ENCODE measurements around the gene CAMK2G.

CAMK2G gene

DNA sequence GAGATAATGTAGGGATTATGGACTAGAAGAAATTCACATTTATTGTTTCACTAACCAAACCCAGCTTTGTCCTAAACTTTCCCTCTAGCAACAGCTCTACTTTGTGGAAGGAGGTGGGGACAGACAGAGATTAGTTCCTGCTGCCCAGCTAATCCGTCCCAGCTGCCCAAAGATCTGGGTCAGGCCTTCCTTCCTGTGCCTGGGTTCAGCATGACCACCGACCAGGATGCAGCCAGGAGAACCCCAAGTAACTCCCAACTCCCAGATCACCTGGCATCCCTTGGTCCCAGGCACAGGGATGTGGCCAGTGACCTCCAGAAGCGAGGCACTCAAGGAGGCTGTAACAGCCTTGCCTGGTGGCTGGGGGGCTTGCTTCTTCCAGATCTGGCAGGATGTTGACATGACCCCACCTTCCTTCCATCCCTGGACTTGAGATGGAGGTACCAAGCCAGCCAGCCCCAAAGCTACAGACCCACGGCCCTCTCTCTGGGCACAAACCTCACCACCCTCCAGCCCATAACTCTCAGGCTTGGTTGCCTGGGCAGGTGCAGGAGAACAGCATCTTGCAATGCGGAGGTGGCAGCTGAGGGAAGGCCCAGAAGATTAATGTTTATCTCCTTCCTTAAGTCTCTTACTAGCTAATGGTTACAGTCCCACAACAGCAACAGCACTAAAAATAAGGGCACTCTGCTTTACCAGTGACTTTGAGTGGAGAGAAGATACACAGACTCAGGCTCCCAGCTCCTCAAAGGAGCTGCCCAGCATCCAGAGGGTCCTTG is 11.1 kb downstream of the CAMK2G start:
- DNase-seq (ENCODE audit: low spot score) = no peak

DNA sequence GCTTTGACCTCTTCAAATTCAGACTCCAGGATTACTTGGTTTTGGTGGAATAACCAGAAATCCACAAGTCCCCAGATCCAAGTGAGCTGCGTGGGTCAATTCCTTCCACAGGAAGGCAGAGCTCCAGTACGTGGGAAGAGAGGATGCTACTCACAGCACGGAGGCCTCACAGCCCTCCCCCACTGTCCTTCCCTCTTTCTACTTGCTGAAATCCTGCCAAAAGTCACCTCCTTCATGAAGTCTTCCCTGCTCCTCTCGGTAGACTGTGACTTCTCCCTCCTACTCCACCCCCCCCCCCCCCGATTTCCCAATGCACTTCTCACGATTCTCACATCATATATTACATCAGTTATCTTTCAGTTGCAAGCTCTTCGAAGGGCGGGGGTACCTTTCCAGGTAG is 12.3 kb downstream of the CAMK2G start:
- DNase-seq (ENCODE audit: low spot score) = no peak

DNA sequence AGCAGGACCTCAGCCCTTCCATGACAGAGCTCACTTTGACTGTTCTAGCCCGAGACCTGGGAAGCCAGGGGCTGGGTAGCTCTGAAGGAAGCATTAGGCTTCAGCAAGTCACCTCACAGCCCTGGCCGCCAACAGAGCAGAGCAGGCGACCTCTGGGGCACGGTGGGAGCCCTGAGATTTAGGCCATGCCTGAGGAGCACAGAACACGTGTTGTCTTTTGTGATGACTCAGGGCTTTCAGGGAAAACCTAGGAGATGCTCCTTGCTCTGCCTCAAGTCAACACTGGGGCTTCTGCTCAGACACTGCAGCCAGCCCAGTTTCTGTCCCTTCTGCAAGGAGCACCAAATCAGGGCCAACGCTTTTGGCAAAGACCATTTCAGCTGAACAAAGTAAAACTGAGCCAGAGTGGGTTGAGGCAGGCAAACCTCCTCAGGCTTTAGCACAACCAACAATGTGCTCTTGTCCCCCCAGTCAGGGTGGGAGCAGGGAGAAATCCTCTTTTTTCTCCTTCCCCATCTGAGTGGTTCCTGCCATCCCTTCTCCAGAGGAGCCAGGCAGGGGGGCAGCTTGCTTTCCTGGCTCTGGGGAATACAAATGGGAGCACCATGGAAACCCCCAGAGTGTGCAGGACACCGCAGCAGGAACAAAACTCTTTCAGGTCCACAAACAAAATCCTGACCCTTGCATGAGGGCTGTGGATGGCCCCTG is 14.4 kb downstream of the CAMK2G start:
- DNase-seq (ENCODE audit: low spot score) = no peak

DNA sequence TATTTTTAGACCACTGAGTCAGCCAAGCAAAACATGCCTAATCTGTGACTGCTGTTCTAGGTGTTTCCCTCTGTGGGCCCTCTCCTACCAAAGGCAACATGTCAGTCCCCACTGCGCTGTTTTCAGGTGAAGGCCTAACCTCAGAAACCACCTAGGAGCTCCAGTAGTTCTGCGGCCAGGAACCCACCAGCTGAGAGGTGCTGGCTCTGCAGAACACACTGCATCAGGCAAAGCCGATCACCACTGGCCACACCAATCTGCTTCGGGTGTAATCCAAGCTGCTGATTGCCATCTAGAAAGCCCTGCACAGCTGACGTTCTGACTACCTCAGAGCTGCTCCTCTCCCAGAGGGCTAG is 14.9 kb downstream of the CAMK2G start:
- DNase-seq (ENCODE audit: low spot score) = no peak

DNA sequence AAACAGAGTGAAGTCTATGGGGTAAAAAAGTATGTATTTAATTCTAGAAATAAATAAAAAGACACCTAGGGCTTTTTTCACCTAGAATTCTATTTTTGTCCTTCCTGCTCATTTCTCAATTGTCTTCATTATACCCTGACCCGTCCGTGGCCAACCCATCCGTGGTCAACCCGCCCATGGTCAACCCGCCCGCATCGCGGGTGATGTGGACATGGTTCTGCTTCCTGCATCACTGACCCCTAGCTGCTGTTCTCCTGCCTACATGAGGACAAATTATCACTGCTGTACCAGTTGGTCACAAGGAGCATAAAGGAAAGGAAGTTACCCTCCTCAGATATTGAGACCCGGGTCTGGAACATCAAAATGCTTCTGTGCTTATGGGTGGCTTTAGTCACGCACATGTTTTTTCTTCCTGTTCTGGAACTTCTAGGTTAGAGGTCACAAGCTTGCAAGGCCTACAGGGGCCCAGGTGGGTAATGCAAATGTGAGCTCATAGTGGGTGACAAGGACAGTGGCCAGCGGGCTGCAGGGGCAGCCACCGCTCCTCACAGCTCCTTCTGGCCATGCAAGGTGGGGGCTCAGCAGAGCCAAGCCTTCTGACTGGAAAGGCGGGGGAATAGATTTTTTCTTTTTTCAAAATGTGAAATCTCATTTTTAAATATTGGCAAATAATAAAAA is 15.5 kb downstream of the CAMK2G start:
- DNase-seq (ENCODE audit: low spot score) = no peak

DNA sequence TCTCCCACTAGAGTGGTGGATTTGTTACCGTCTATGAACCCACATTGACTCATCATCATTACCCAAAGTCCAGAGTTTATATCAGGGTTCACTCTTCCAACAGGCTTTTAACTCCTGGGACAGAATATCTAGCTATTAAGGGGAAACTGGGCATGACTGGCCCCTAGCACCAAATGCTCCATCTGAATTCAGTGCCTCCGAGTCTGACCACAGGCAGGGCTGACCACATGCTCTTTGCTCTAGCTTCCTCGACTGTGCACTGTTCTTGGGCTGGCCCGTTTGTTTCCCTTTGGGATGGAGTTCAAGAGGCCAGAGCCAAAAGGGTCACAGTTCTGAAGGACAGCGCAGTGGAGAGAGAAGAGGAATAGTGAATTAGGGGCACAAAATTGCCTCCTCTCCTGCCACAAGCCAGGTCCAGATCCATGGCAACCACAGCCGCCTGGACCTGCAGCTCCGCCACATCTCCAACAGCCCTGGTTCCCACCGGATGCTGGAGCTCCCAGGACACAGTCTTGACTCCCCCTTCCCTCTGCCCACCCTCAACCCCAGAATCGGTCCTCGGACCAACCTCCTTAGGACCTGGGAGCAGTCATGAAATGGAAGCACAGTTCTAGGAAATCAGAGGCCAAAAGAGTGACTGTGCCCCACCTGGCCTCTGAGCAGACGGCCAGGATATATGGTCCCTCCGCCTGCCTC is 16.2 kb downstream of the CAMK2G start:
- no peak for DNase-seq (ENCODE audit: low spot score)

DNA sequence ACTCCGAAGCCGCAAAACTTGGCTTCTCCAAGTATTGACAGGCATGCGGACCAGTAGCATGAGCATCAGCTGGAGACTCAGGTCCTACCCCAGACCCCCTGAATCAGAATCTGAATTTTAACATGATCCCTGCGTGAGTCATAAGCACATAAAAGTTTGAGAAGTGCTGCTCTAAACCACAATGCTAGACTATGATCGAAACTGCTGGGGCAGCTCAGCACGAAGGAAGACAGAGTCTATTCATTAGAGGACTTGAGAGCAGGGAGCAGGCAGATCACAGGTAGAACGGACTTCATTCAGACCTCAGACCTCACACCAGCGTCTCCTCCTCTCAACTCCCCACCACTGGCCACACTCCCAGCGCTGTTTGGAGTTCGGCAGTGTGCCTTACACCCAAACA is 16.9 kb downstream of the CAMK2G start:
- no peak for DNase-seq (ENCODE audit: low spot score)

DNA sequence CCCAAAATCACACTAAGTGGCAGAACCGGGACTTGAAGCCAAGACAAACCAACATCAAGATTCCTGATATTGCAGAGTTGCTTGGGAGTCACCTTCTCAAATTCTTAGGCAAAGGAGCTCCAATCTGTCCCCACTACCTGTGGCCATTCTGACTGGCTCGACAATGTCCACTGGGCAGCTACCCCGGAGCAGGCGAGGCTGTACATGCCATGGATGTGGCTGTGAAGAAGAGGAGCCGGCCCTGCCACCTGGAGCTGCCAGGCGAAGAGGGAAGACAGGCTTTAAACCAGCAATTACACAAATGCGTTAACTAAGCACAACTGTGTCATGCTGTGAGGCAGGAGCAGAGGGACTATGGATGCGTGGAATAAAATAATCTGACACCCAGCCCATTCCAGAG is 18.1 kb downstream of the CAMK2G start:
- no peak for DNase-seq (ENCODE audit: low spot score)

DNA sequence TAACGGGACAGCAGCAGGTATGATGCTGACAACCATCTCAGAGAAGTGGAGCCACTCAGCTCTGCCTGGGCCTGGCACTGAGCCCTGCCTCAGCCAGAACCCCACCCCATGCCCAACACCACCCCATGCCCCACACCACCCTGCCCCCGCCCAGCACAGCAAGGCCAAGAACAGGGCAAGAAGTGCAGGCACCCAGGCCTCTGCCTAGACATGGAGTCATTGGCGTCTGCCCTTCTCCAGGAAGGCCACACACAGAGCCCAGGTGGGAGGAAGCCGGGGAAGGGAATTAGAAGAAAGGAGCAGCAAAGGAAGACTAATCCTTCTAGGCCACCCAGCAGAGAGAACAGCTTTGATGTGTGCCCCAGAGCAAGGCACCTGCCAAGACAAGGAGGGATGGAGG is 18.9 kb downstream of the CAMK2G start:
- no peak for DNase-seq (ENCODE audit: low spot score)

DNA sequence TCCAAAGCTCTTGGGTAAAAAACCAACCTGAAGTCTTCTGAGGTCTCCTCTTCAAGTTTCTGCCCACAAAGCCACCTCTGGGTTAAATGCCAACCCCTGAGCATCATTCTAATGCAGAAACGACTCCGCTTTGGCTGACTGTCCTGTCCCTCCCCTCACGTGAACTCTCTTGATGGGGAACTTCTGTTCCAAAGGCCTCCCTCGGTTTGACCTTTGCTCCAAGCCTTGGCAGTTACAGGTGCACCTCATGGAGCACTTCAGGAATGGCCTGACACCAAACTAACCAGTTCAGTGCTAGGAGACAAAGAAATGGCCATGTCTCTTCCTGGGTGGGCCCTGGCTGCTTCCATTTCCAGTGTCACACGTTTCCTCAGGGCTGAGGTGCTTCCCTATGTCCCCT is 20.0 kb downstream of the CAMK2G start:
- DNase-seq (ENCODE audit: low spot score) = no peak

DNA sequence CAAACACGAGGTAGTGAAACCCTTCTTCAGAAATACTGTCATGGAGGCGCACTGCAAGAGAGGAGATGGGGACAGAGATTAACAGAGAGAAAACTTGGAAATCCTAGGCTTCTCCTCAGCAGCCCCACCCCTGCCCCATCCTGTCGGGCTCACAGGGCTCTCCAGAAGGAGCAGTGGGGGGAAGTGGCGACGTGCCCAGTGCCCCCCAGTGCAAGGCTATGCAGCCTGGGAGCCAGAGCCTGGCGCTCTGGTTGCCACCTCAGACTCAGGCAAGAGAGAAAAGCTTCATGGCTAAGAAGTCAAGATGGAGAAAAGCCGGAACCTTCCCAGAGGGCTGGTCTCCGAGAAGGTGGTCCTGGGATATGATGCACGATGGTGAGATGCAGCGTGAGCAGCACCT is 21.2 kb downstream of the CAMK2G start:
- no peak for DNase-seq (ENCODE audit: low spot score)

DNA sequence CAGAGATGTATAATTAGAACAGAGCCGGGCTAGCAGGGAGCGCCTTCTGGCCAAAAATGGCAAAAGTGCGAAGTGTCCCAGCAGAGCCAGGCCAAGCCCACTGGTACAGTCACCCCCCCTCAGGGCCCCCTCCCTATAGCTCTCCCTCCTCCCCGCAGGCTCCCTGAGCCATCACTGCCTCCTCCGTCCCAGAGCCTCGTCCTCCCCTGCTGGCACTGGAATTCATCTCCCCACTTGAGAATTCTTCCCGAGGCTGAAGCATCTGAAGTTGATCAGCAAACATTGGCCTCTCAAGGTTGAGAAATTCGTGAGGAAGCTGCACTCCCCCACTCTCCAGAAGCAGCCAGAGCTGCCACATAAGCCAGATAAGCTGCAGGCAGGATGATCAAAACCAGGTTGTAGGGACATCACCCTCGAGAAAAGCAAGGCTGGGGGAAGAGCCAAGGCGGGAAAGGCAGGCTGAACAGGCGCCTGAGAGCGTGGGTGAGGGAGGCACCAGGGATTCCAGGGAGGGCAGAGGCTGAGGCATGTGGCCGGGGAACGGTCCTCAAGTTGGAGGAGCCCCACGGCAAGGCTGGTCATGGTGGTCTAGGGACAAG is 23.4 kb downstream of the CAMK2G start:
- no peak for DNase-seq (ENCODE audit: low spot score)

DNA sequence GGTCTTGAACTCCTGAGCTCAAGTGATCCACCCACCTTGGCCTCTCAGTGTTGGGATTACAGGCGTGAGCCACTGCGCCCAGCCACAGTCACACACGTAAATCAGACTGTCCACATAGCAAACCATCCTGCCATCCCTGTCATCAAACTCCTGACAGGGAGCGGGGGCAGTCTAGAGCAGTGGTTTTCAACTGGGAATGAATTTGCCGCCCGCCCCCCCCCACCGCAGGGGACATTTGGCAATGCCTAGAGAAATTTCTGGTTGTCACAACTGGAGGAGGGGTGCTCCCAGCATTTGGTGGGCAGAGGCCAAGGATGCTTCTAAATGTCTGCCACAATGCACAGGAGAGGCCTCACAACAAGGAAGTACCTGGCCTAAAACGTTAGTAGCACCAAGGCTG is 24.1 kb downstream of the CAMK2G start:
- no peak for DNase-seq (ENCODE audit: low spot score)

DNA sequence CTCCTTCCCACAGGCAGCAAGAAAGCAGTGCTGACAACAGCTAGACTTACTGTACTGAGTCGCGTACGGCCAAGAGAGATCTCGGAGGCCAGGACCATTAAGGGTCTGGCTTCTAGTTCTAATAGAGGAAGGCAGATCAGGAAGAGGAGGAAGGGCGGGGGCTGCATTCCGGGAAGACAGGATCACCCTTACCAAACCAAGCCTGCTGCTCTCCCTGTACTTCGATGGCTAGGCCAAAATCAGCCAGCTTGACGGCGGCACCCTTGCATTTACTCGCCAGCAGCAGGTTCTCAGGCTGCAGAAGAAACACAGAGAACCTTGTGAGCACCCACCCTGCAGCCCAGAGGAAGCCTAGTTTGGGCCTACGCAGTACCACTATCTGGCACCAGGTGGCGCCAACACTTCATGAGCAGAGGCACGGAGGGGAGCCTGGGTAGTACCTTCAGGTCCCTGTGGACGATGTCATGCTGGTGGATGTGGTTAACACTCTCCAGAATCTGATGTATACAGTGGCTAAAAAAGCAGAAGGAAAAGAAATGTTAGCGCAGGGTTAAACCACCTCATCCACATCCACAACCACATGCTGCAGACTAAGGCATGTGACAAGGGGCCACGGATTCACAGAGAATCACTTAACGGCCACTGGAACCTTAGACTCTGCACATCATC is 25.4 kb downstream of the CAMK2G start:
- peak; percentile 84 for DNase-seq (ENCODE audit: low spot score)

DNA sequence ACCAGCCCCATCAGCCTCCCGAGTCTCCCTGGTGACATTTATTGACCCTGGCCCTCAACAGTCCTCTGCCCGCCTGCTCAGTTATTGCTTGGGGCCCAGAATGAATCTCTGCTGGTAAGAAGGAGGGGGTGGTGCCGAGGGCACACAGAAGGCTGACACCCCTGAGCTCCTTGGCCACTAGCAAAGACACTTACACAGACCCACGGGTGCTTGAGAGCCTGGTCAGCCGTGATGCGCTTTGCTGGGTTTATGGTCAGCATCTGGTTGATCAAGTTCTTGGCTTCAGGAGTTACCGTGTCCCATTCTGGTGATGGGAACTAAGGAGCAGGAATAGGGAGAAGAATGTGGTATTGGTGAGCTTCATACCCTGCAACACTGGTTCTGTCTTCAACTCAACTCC is 27.3 kb downstream of the CAMK2G start:
- DNase-seq (ENCODE audit: low spot score) = no peak

DNA sequence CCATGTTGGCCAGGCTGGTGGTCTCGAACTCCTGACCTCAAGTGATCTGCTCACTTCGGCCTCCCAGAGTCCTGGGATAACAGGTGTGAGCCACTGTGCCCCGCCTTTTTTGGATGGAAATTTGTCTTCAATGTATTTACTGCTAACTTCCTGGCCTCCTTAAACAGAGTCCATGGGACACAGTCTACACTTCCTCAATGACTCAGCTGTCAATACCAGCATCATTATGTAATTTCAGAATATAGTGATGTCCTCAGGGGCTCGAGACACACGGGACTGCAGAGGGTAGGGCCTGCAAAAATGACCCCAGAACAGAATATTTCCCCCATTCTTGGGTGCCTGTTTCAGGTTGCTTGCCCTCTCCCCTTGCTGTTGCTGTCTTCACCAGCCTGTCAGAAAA is 31.1 kb downstream of the CAMK2G start:
- DNase-seq (ENCODE audit: low spot score) = no peak

DNA sequence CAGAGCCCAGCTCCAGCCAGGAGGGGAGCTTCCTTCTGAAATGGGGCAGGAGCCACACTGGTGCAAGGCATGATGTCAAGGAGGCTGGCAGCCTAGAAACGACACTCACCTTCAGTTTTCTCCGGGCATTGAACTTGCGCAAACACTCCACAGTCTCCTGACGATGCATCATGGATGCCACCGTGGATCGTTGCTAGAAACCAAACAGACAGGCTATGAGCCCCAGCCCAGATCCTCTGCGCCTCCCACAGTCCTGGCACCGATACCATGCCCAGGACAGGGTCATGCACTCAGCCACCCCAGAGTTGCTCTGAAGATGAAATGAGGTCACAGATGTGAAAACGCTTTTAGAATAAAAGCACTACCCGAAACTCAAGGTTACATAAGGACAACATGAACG is 32.0 kb downstream of the CAMK2G start:
- no peak for DNase-seq (ENCODE audit: low spot score)

DNA sequence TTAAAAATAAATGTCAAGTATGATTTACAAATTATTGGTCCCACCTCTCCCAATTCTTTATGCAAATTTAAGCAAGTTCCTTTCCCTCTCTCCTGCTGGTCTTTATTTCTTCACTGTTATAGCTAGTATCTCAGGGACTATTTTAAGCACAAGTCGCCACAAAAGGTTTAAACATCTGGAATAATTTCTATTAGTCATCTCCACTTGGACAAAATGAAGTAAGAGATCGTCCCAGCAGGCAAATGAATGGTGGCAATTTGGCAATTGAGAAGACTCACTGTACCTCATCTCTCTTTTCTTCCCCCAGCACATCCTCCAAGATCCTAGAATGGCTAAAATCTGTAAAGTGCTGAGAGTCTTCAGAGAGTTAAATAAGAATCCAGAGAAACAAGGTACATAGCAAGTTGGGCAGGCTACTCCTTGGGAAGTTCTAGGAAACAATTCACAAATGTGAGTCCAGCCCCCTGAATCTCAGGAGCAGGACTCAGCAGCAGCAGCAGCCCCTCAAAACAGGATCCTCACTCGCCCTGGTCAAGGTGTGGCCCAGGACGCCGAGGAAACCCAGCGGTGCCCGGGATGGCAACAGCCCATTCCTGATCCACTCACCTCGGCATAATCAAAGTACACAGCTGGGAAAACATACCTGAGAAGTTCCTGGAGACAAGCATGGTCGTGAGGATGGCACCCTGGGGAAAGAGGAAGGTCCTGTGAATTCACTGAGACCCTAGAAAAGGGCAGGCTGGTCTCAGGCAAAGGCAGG is 32.6 kb downstream of the CAMK2G start:
- no peak for DNase-seq (ENCODE audit: low spot score)

DNA sequence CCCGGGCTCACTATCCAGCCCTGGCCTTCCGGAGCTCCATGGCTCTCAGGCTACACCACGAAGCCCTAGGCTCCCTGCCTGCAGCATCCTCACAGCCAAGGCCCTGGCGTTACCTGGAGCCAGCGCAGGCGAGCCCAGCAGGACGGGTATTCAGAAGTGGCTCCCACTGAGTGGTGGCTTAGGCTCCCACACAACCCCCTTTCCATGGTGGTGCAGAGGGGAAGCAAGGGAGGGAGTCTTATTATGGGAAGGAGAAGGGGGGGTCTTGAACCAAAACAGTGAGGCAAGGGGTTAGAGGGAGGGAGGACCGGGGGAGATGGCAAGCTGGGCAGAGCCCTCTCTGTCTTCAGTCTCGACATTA is 33.3 kb downstream of the CAMK2G start:
- DNase-seq (ENCODE audit: low spot score) = no peak

DNA sequence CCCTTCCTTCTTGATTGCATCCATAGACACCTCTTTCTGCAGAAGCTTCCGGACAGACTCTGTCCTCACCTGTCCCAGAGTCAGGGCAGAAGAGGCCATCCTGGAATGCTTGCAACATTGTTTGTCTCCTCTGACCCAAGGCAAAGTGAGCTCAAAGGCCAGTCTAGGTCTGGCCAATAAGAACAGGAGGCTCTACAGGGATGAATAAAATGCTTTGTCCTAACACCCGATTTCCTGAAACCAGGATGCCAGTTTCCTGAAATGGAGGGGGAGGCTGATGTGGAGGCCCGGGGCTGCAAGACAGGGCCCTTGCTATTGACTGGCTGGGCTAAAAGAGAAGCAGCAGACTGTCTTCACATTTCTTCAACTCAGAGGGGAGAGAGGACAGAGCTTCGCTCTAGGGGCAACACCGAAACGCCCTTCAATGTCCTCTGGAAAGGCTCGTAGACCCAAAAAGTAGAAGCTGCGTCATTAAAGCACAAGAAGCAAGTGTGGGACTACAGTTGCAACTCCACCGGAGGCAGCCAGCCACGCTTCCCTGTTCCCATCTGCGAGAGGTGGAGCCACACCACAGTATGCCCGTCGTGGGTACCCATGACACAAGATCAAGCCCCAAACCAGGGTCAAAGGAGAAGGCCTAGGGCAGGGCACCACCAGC is 33.8 kb downstream of the CAMK2G start:
- no peak for DNase-seq (ENCODE audit: low spot score)

DNA sequence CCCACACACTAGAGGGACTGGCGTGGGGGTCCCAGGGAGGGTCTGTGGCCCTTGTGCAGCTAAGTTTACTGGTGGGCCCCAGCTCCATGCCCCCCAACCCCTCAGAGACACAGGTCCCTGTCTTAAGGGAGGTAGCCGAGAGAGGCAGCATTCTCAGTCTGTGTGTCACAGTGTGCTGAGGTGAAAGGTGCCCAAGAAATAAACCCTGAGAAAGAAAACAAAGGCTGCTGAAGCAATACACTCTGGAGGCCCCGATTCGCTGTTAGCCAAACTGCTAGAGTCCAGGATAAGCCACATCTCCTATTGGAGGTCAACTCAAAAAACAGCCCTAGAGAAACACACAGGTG is 34.3 kb downstream of the CAMK2G start:
- DNase-seq (ENCODE audit: low spot score) = no peak

All from left forelimb (tissue), 1 donor.